SK-N-SH treated with all-trans-retinoic acid at 6 μM for 48 hours (cell line): ENCODE results near the gene ITCH.

Source experiments
- ESRRG ChIP-seq: fragments of 250-450 bp; sonication (Bioruptor Pico); IDR thresholded peaks from 2 replicates; pipeline ENCODE4 v1.6.1; 2021; ENCODE audit warnings: mild to moderate bottlenecking
- SNAI2 ChIP-seq: fragments of 250-450 bp; sonication (Bioruptor Pico); IDR thresholded peaks from 2 replicates; pipeline ENCODE4 v1.5.0; 2020; ENCODE audit warnings: mild to moderate bottlenecking, moderate library complexity
- ZFP30 ChIP-seq: fragments of 450-650 bp; formaldehyde crosslinking; IDR thresholded peaks from 2 replicates; pipeline ENCODE4 v1.5.0; 2022; ENCODE audit warnings: mild to moderate bottlenecking, moderate library complexity
- ZNF70 ChIP-seq: fragments of 450-650 bp; formaldehyde crosslinking; IDR thresholded peaks from 2 replicates; pipeline ENCODE4 v1.5.0; 2020; ENCODE audit warnings: mild to moderate bottlenecking, moderate library complexity

DNA sequence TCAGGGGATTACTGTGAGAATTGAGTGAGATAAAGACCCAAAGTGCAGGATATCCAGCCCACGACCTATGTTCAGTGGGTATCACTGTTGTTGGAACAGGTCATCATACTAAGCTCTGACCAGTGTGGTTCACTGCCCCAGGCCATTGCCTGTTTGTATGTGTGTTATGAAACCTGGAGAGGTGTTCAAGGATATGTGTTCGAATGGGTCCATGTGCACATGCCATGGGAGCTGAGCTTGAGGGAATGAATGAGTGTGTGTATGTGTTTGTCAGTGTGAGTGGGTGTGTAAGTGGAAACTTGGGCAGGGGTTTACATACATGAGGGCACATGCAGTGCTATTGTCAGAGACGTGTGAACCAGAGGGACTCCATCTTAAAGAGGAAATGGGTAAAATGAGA, 42.2 kb upstream of the ITCH start:
- TF ChIP-seq ZFP30 (no peak), SNAI2 (CRISPR knock-in tag) (no peak), ZNF70 (CRISPR knock-in tag) (no peak), ESRRG (no peak)
